ENCODE results near the gene ARHGEF4.

Gene ARHGEF4

GRCh38 chr2:130821867-130822266 is 14.8 kb upstream of the ARHGEF4 start:
- Histone ChIP-seq H3K9me3 (replicated peaks; ENCODE audit: low read length) (no peaks in the 10 kb centered on the region), H3K4me2 (ENCODE audit: low read length) (no peak overlapping the region), H3K36me3 (ENCODE audit: insufficient read depth, low read length) (no peaks in the 10 kb centered on the region), H3K4me3 (ENCODE audit: low read length) (no peak overlapping the region), H3K4me1 (ENCODE audit: control insufficient read depth, insufficient read depth, low read length) (peaks cover 4% of the 10 kb centered on the region), H3K27me3 (ENCODE audit: control insufficient read depth, insufficient read depth, low read length) (peaks cover 3% of the 10 kb centered on the region), H3K9ac (ENCODE audit: low read depth, low read length) (no peak overlapping the region)

DNA sequence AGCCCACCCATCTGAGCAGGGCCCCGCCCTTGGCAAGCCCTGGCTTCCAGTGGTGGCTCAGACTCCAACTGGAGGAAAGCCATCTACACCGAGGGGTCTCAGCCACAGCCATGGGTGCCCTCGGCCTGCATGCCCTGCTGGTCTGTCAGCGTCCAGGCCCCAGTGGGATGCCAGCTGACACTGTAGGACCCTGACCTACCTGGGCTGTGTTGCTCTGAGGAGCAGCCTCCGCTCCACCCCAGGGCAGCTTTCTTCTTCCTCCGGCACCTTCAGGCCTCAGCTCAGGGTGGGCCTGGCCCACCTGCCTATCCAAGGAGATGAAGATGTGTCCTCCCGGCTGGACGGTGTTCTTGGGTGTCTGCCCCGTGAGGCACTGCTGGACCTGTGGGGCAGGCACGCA is 13.9 kb upstream of the ARHGEF4 start:
- H3K9ac ChIP-seq (ENCODE audit: low read depth, low read length), result no peak overlapping the region
- peaks cover 4% of the 10 kb centered on the region for H3K4me1 ChIP-seq (ENCODE audit: control insufficient read depth, insufficient read depth, low read length)
- peaks cover 3% of the 10 kb centered on the region for H3K27me3 ChIP-seq (ENCODE audit: control insufficient read depth, insufficient read depth, low read length)
- H3K9me3 ChIP-seq (replicated peaks; ENCODE audit: low read length), result no peaks in the 10 kb centered on the region
- no peak overlapping the region for H3K4me2 ChIP-seq (ENCODE audit: low read length)
- no peaks in the 10 kb centered on the region for H3K36me3 ChIP-seq (ENCODE audit: insufficient read depth, low read length)
- H3K4me3 ChIP-seq (ENCODE audit: low read length), result no peak overlapping the region

DNA sequence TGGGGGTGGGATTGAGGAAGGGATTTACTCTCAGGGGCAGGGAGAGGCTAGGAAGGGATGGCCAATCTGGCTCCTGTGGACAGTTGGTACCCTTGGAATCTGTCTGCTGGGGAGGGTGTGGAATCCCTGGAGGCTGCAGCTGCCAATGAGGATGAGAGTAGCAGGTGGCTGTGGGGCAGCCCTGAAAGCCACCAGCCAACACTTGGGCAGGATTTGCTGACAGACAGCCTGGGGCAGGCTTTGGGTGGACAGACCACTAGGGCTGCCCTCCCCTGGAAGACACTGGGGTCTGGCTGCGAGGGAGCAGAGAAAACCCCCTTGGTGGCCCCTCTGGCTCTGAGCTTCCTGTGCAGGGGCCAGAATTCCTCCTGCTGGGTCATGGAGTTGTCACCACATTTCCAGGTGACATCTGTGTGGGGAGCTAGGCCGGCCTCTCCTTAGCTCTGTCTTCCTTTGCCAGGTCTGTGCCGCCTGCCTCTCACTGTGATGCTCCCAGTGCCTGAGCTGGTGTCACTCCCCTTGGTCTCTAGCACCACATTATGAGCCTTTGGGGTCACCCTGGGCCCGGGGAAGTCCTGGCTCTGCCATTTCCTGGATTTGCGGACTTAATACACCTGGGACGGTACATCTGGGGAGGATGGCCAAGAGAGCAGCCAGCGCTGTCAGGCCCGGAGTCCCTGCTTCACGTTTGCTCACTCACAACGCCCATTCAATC is 13.4 kb upstream of the ARHGEF4 start:
- no peak overlapping the region for H3K4me2 ChIP-seq (ENCODE audit: low read length)
- no peaks in the 10 kb centered on the region for H3K9me3 ChIP-seq (replicated peaks; ENCODE audit: low read length)
- H3K9ac ChIP-seq (ENCODE audit: low read depth, low read length), result no peak overlapping the region
- peaks cover 3% of the 10 kb centered on the region for H3K27me3 ChIP-seq (ENCODE audit: control insufficient read depth, insufficient read depth, low read length)
- no peak overlapping the region for H3K4me3 ChIP-seq (ENCODE audit: low read length)
- no peaks in the 10 kb centered on the region for H3K36me3 ChIP-seq (ENCODE audit: insufficient read depth, low read length)
- peaks cover 4% of the 10 kb centered on the region for H3K4me1 ChIP-seq (ENCODE audit: control insufficient read depth, insufficient read depth, low read length)

GRCh38 chr2:130823886-130824491 is 12.7 kb upstream of the ARHGEF4 start:
- Histone ChIP-seq H3K4me3 (ENCODE audit: low read length) (no peak overlapping the region), H3K4me1 (ENCODE audit: control insufficient read depth, insufficient read depth, low read length) (peaks cover 4% of the 10 kb centered on the region), H3K4me2 (ENCODE audit: low read length) (no peak overlapping the region), H3K36me3 (ENCODE audit: insufficient read depth, low read length) (no peaks in the 10 kb centered on the region), H3K27me3 (ENCODE audit: control insufficient read depth, insufficient read depth, low read length) (peaks cover 3% of the 10 kb centered on the region), H3K9me3 (replicated peaks; ENCODE audit: low read length) (no peaks in the 10 kb centered on the region), H3K9ac (ENCODE audit: low read depth, low read length) (no peak overlapping the region)

GRCh38 chr2:130824492-130825061 is 12.1 kb upstream of the ARHGEF4 start:
- H3K4me1 ChIP-seq (ENCODE audit: control insufficient read depth, insufficient read depth, low read length), result peaks cover 4% of the 10 kb centered on the region
- H3K27me3 ChIP-seq (ENCODE audit: control insufficient read depth, insufficient read depth, low read length), result peaks cover 1% of the 10 kb centered on the region

GRCh38 chr2:130825231-130825965 is 11.3 kb upstream of the ARHGEF4 start:
- no peaks in the 10 kb centered on the region for H3K9me3 ChIP-seq (replicated peaks; ENCODE audit: low read length)
- H3K4me3 ChIP-seq (ENCODE audit: low read length), result no peak overlapping the region
- peaks cover 4% of the 10 kb centered on the region for H3K4me1 ChIP-seq (ENCODE audit: control insufficient read depth, insufficient read depth, low read length)
- no peak overlapping the region for H3K4me2 ChIP-seq (ENCODE audit: low read length)
- no peaks in the 10 kb centered on the region for H3K36me3 ChIP-seq (ENCODE audit: insufficient read depth, low read length)
- H3K27me3 ChIP-seq (ENCODE audit: control insufficient read depth, insufficient read depth, low read length), result no peaks in the 10 kb centered on the region
- no peak overlapping the region for H3K9ac ChIP-seq (ENCODE audit: low read depth, low read length)

More at GRCh38 chr2:130824492-130825061, 12.1 kb upstream of the ARHGEF4 start:
- H3K4me2 ChIP-seq (ENCODE audit: low read length), result no peak overlapping the region
- H3K36me3 ChIP-seq (ENCODE audit: insufficient read depth, low read length), result no peaks in the 10 kb centered on the region
- no peak overlapping the region for H3K9ac ChIP-seq (ENCODE audit: low read depth, low read length)
- no peaks in the 10 kb centered on the region for H3K9me3 ChIP-seq (replicated peaks; ENCODE audit: low read length)
- no peak overlapping the region for H3K4me3 ChIP-seq (ENCODE audit: low read length)

DNA sequence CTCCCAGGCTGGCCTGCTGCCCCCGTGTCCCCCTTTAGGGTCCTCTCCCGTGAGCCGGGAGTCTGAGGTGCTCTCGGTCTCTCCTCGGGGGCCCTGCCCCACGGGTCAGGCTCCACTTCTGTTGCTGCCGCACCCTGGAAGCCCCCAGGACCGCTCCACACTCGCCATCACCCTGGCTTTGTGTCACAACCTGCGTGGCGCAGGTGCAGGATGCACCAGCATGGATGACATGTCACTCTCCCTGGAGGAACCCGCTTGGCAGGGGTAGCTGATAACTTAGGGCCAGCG is 10.8 kb upstream of the ARHGEF4 start:
- no peak overlapping the region for H3K9ac ChIP-seq (ENCODE audit: low read depth, low read length)
- no peaks in the 10 kb centered on the region for H3K9me3 ChIP-seq (replicated peaks; ENCODE audit: low read length)
- no peak overlapping the region for H3K4me3 ChIP-seq (ENCODE audit: low read length)
- no peak overlapping the region for H3K4me2 ChIP-seq (ENCODE audit: low read length)
- peaks cover 4% of the 10 kb centered on the region for H3K4me1 ChIP-seq (ENCODE audit: control insufficient read depth, insufficient read depth, low read length)
- H3K36me3 ChIP-seq (ENCODE audit: insufficient read depth, low read length), result no peaks in the 10 kb centered on the region
- no peaks in the 10 kb centered on the region for H3K27me3 ChIP-seq (ENCODE audit: control insufficient read depth, insufficient read depth, low read length)

DNA sequence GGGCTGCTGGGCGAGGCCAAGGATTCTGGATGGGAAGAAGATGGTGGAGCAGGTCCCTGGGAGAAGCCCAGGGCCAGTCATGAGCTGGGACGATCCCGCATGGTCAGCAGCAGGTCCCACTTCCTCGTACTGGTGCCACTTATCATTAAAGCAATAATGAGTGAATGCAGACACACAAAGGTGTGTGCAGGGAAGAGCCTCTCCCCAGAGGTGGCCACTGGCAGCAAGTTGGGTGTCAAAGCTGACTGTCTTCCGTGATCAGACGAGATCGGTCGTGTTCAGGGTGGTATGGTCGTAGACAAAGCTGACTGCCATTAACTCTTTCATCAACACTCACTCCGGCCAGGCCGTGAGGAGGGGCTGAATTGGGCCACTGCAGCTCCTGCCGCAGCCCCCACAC is 10.3 kb upstream of the ARHGEF4 start:
- peaks cover 4% of the 10 kb centered on the region for H3K4me1 ChIP-seq (ENCODE audit: control insufficient read depth, insufficient read depth, low read length)
- no peaks in the 10 kb centered on the region for H3K36me3 ChIP-seq (ENCODE audit: insufficient read depth, low read length)
- no peak overlapping the region for H3K9ac ChIP-seq (ENCODE audit: low read depth, low read length)
- no peak overlapping the region for H3K4me3 ChIP-seq (ENCODE audit: low read length)
- no peaks in the 10 kb centered on the region for H3K27me3 ChIP-seq (ENCODE audit: control insufficient read depth, insufficient read depth, low read length)
- no peak overlapping the region for H3K4me2 ChIP-seq (ENCODE audit: low read length)
- no peaks in the 10 kb centered on the region for H3K9me3 ChIP-seq (replicated peaks; ENCODE audit: low read length)

DNA sequence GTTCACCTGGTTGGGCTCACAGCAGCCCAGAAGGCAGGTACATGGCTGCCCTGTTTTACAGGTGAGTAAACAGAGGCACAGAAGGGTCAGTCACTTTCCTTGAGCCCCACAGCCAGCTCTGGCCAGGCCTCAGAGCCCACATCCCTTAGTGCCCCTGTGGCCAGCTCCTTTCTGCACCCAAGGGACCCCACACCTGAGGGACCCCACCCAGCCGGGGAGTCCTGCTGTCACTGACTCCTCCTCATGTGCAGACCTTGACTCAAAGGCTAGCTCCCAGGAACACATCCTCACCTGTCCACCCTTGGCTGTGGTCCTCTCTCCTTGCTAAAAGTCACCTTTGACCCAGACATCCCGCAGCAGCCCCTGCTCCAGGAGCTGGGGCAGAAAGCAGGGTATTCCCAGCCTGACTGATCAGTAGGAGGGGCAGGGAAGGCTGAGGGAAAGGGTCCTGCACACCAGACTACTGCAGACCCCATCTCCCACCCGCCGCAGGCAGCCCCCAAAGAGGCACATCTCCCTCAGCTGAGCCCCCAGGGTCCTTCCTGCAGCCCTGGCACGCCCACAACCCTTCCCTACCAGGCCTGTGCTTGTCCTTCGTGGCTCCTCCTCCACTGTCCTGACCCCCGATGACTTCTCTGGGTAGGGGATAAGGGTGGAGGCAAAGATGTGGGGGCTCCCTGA is 9.8 kb upstream of the ARHGEF4 start:
- H3K4me1 ChIP-seq (ENCODE audit: control insufficient read depth, insufficient read depth, low read length), result peaks cover 4% of the 10 kb centered on the region

DNA sequence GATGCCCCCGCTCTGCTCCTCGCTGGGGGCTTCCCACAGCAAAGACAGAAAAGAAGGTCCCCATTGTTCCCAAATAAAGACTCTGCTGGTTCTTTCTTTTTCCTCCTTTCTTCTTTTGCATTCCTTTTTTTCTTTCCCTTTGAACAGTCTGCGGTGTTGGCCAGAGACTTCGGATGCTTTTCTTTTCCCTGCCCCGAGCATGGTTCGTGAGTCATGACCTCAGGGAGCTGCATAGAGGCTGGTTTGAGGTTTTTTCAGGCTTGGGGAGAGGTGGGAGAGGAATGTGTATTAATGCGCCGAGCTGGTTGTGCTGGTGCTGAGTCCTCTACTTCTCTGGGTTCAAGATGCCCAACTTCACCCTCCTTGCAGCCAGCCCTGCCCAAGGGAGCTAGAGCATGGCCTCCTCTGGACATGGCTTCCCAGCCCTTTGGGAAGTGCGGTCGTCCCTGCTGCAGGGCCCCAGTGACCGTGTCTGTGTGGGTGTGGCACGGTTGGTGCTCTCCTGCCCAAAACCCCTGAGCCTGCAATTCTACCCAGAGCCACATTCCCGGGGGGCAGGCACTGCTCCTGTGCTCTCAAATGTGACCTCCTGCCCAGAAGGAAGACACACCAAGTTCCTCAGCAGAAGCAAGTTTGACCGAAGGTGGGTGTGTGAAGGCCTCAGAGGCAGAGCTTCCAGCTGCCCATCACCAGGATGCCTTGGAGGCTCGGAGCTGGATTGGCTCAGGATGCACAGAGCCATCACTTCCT is 9.0 kb upstream of the ARHGEF4 start:
- H3K4me1 ChIP-seq (ENCODE audit: control insufficient read depth, insufficient read depth, low read length), result peaks cover 4% of the 10 kb centered on the region
- H3K4me2 ChIP-seq (ENCODE audit: low read length), result no peak overlapping the region
- no peaks in the 10 kb centered on the region for H3K27me3 ChIP-seq (ENCODE audit: control insufficient read depth, insufficient read depth, low read length)
- H3K9me3 ChIP-seq (replicated peaks; ENCODE audit: low read length), result no peaks in the 10 kb centered on the region
- H3K4me3 ChIP-seq (ENCODE audit: low read length), result no peak overlapping the region
- no peak overlapping the region for H3K9ac ChIP-seq (ENCODE audit: low read depth, low read length)
- no peaks in the 10 kb centered on the region for H3K36me3 ChIP-seq (ENCODE audit: insufficient read depth, low read length)

More for the DNA sequence above, 9.8 kb upstream of the ARHGEF4 start:
- no peak overlapping the region for H3K4me3 ChIP-seq (ENCODE audit: low read length)
- H3K27me3 ChIP-seq (ENCODE audit: control insufficient read depth, insufficient read depth, low read length), result no peaks in the 10 kb centered on the region
- no peak overlapping the region for H3K4me2 ChIP-seq (ENCODE audit: low read length)
- H3K9ac ChIP-seq (ENCODE audit: low read depth, low read length), result no peak overlapping the region
- no peaks in the 10 kb centered on the region for H3K36me3 ChIP-seq (ENCODE audit: insufficient read depth, low read length)
- H3K9me3 ChIP-seq (replicated peaks; ENCODE audit: low read length), result no peaks in the 10 kb centered on the region

GRCh38 chr2:130828461-130828860 is 8.3 kb upstream of the ARHGEF4 start:
- Histone ChIP-seq H3K9me3 (replicated peaks; ENCODE audit: low read length) (no peaks in the 10 kb centered on the region), H3K4me3 (ENCODE audit: low read length) (no peak overlapping the region), H3K27me3 (ENCODE audit: control insufficient read depth, insufficient read depth, low read length) (no peaks in the 10 kb centered on the region), H3K9ac (ENCODE audit: low read depth, low read length) (no peak overlapping the region), H3K4me1 (ENCODE audit: control insufficient read depth, insufficient read depth, low read length) (peaks cover 4% of the 10 kb centered on the region), H3K36me3 (ENCODE audit: insufficient read depth, low read length) (no peaks in the 10 kb centered on the region), H3K4me2 (ENCODE audit: low read length) (no peak overlapping the region)

Data from skeletal muscle satellite cell (primary cell).